ENCODE data around the gene CDKAL1.

DNA sequence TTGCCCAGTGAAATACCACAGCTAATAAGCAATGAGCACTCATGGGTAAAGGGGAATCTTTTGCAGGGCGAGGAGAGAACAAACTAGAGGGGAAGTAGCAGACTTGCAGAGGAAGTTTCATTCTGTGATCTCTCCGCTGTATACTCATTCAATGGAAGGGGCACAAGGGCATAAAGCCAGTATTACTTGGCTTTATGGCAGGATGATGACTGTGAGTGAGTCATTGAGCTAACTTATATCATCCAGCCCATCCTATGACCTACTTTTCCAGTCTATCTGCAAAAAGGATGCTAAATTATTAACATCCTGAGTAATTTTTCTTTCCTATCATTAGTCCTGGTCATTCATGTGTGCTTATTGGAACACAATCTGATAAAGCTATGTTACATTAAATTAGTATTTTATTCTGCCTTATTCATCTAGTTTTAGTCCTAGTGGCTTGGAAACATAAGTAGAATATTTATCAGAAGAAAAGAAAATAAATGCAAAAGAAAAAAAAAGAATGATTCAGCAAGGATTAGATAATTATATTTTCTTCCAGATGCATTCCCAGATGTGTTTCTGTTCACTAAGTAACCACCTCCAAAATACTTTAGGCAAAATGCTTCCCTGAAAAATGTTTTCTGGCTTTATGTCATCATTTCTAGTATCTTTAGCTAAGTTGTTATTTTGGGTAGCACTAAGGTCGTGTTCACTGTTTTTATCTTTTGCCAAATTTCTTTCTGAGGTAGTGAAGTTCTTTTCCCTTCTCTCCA lies 471.7 kb downstream of the CDKAL1 start:
- TF ChIP-seq YY1 (IDR thresholded peaks at IDR 0.05; ENCODE audit: insufficient read depth, insufficient read length) (no peak), ZNF274 (IDR thresholded peaks at IDR 0.05; ENCODE audit: low read depth, low read length) (no peak)
